Measurements from ENCODE around the gene ATAD3B. TPM values are rescaled to one million over a fixed set of nuclear protein-coding genes. Genes with fewer than 3 reads are reported as not detected.
"Not testable (repeated sequence)": the region's sequence is repeated elsewhere in the genome, so short reads cannot be mapped to it uniquely, and the experiment has no call there.

Gene ATAD3B
- total and polyA plus RNA-seq, 2 donors from 2014 or later, result 13.3 to 28.8 TPM

DNA sequence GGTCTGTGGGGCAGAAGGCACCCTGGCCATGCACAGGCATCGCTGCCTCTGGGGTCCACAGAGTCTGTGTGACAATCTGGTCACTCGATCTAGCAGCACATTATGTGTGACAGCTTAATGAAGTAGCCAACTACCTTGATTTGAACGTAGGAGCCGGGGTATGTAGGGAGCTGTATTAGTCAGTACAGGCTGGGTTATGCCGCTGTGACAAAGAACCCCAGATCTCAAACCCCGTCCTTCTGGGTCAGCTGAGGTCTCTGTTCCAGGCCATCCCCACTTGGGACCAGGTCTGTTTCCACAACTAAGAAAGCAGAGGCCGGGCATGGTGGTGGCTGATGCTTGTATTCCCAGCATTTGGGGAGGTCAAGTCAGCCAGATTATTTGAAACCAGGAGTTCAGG is 8.3 kb upstream of the ATAD3B start:
- no peak for FAIRE-seq
- TF ChIP-seq, protein P1, sequence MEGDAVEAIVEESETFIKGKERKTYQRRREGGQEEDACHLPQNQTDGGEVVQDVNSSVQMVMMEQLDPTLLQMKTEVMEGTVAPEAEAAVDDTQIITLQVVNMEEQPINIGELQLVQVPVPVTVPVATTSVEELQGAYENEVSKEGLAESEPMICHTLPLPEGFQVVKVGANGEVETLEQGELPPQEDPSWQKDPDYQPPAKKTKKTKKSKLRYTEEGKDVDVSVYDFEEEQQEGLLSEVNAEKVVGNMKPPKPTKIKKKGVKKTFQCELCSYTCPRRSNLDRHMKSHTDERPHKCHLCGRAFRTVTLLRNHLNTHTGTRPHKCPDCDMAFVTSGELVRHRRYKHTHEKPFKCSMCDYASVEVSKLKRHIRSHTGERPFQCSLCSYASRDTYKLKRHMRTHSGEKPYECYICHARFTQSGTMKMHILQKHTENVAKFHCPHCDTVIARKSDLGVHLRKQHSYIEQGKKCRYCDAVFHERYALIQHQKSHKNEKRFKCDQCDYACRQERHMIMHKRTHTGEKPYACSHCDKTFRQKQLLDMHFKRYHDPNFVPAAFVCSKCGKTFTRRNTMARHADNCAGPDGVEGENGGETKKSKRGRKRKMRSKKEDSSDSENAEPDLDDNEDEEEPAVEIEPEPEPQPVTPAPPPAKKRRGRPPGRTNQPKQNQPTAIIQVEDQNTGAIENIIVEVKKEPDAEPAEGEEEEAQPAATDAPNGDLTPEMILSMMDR (IDR thresholded peaks at IDR 0.05; ENCODE audit: borderline replicate concordance, extremely low read depth, insufficient read depth), result no peak
- H3K4me1 ChIP-seq (ENCODE audit: control insufficient read depth in 2 of 3, insufficient read depth in 2 of 3, low read depth in 1 of 3, low read length in 3 of 3), result peaks cover 0 to 7% (median 0%) of the 10 kb centered on the region in 3 donors
- no peak overlapping the region for H3K9ac ChIP-seq (ENCODE audit: low read length in 3 of 3)
- no peaks in the 10 kb centered on the region for H3K9me3 ChIP-seq (ENCODE audit: control insufficient read depth in 2 of 3, insufficient read depth in 1 of 3, low read length in 3 of 3)
- no peak overlapping the region for H3K4me3 ChIP-seq (ENCODE audit: low read length in 3 of 3)
- no peak for DNase-seq
- H3K36me3 ChIP-seq (ENCODE audit: control insufficient read depth in 2 of 3, insufficient read depth in 3 of 3, low read length in 3 of 3), result no peaks in the 10 kb centered on the region
- intact Hi-C loops (cut with DNase I), result no loop called here
- H3K27ac ChIP-seq (ENCODE audit: low read depth in 2 of 2, low read length in 2 of 2), result no peak overlapping the region
- H3K27me3 ChIP-seq (ENCODE audit: control insufficient read depth, insufficient read depth, low read length), result no peaks in the 10 kb centered on the region

DNA sequence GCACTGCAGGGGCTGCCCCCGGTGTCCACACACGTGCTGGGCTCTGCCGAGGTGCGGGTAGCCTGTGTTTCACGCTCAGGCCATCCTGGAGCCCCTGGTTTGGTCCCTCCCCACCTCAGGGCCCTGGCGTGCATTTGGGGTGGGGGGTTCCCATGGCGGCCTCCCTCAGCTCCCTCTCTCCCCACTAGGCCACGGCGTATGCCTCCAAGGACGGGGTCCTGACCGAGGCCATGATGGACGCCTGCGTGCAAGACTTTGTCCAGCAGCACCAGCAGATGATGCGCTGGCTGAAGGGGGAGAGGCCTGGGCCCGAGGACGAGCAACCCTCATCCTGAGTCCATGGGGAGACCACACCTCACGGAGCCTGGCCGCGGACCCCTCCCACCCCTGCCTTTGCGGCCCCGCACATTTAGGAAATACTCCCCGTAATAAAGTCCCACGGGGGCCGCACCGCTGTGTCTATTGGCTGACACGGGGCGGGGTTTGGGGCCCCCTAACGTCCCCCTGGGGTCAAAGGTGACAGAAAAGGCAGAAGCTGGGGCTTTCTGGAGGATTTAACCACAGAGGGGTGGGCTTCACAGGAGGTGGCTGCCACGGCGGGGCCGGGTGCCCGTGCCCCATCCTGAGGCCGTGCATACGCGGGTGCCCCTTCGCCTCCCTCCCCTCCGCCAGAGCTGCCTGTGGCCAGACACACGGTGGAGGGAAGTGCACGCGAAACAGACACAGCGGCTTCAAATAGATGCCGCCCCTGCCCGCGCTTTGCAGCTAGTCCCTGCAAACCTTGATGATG is 3.2 kb upstream of the ATAD3B start:
- H3K9ac ChIP-seq (ENCODE audit: low read length in 3 of 3); H3K4me1 ChIP-seq (ENCODE audit: control insufficient read depth in 2 of 3, insufficient read depth in 2 of 3, low read depth in 1 of 3, low read length in 3 of 3); H3K4me3 ChIP-seq (ENCODE audit: low read length in 3 of 3); H3K27ac ChIP-seq (ENCODE audit: low read depth in 2 of 2, low read length in 2 of 2); DNase-seq; H3K36me3 ChIP-seq (ENCODE audit: control insufficient read depth in 2 of 3, insufficient read depth in 3 of 3, low read length in 3 of 3); FAIRE-seq; H3K27me3 ChIP-seq (ENCODE audit: control insufficient read depth, insufficient read depth, low read length); intact Hi-C loops (cut with DNase I); H3K9me3 ChIP-seq (ENCODE audit: control insufficient read depth in 2 of 3, insufficient read depth in 1 of 3, low read length in 3 of 3): not testable (repeated sequence)

DNA sequence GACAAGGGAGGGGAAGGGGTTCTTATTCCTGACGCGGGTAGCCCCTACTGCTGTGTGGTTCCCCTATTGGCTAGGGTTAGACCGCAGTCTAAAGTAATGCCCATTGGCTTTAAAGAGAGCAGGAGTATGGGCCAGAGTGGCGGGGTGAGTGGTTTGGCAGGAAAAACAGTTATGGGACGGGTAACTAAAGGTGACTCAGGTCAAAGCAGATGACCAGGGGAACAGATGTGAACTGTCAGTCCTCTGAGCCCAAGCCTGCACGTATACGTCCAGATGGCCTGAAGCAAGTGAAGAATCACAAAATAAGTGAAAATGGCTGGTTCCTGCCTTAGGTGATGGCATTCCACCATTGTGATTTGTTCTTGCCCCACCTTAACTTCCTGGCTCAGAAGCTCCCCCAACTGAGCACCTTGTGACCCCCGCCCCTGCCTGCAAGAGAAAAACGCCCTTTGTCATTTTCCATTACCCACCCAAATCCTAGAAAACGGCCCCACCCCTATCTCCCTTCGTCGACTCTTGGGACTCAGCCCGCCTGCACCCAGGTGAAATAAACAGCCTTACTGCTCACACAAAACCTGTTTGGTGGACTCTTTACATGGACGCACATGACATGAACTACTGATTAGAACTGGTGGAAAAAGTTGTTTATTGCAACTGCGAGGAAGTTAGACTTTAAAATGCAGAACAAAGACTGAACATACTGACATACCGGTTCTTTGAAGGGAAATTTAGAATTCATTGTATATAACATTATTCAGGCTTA is 758 bp upstream of the ATAD3B start:
- Histone ChIP-seq H3K27me3 (ENCODE audit: control insufficient read depth, insufficient read depth, low read length) (no peaks in the 10 kb centered on the region), H3K36me3 (ENCODE audit: control insufficient read depth in 2 of 3, insufficient read depth in 3 of 3, low read length in 3 of 3) (no peaks in the 10 kb centered on the region), H3K9me3 (ENCODE audit: control insufficient read depth in 2 of 3, insufficient read depth in 1 of 3, low read length in 3 of 3) (no peaks in the 10 kb centered on the region), H3K4me1 (ENCODE audit: control insufficient read depth in 2 of 3, insufficient read depth in 2 of 3, low read depth in 1 of 3, low read length in 3 of 3) (peaks cover 0 to 8% (median 0%) of the 10 kb centered on the region in 3 donors), H3K27ac (ENCODE audit: low read depth in 2 of 2, low read length in 2 of 2) (peak overlapping the region; percentile 50 to 84), H3K9ac (ENCODE audit: low read length in 3 of 3) (peak overlapping the region in 2 of 3 donors; percentile 20 to 91), H3K4me3 (ENCODE audit: low read length in 3 of 3) (peak overlapping the region; percentile 58 to 97 (median 73))
- DNase-seq (peak in 2 of 5 donors; percentile 29 to 34), FAIRE-seq (no peak)
- intact Hi-C loops (cut with DNase I), result no loop called here
- TF ChIP-seq, protein P1 (IDR thresholded peaks at IDR 0.05; ENCODE audit: borderline replicate concordance, extremely low read depth, insufficient read depth), result no peak

DNA sequence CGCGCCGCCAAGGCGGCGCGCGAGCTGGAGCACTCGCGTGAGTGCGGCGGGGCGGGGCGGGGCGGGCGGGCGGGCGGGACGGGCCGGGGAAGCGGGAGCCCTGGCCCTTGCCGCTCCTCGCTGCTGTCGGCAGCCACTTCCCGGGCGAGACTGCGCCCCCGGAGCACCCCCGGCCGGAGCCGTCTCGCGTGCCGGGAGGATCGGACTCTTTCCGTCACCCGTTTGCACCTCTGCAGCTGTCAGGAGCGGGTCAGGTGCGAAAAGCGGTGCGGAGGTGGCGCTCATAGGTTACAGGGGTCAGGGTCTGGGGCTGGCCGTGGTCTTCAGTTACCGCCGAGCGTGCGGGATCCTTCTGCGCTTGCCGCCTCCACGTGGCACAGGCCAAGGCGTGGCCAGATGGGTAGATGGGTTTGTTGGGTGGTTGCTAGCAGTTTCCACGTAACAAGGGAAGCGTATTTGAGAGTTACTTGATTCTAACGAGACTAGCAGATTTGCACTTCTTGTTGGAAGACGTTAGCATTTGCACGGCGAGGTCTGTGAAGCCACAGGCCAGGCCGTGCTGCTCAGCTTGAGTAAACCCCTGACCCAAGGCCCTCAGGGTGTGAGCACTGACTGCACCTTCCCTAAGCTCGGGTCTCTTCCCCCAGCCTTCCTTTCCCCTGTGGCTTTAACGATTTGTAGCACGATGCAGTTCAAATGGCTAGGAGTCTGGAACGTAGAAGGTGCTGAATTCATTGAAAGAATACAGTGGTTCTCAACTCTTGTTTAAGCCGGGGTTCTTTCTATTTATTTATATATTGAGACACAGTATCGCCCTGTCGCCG is 700 bp downstream of the ATAD3B start:
- H3K4me1 ChIP-seq (ENCODE audit: control insufficient read depth in 2 of 3, insufficient read depth in 2 of 3, low read depth in 1 of 3, low read length in 3 of 3); H3K9me3 ChIP-seq (ENCODE audit: control insufficient read depth in 2 of 3, insufficient read depth in 1 of 3, low read length in 3 of 3); DNase-seq; H3K9ac ChIP-seq (ENCODE audit: low read length in 3 of 3); FAIRE-seq; H3K36me3 ChIP-seq (ENCODE audit: control insufficient read depth in 2 of 3, insufficient read depth in 3 of 3, low read length in 3 of 3); H3K27ac ChIP-seq (ENCODE audit: low read depth in 2 of 2, low read length in 2 of 2); intact Hi-C loops (cut with DNase I); H3K27me3 ChIP-seq (ENCODE audit: control insufficient read depth, insufficient read depth, low read length): not testable (repeated sequence)
- H3K4me3 ChIP-seq (ENCODE audit: low read length in 3 of 3), result peak overlapping the region; percentile 42 to 68 (median 51)

DNA sequence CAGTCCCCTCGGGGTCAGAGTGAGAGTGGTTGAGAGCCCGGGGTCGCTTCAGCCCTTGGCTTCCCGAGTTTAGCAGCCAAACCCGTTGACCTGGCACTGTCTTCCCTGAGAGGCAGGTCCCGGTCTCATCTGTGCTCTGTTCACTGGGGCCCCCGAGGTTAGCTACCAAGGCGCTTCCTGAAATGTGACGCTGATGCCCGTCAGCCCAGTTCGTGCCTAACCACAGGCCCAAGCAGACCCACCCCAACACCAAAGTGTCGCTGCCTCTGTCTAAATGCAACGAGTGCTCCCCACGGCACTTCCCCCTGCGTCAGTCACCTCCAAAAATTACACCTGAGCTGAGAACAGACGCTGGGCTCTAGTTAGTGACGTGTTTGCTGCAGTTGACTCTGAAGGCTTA is 4.4 kb downstream of the ATAD3B start:
- intact Hi-C loops (cut with DNase I); DNase-seq; H3K9ac ChIP-seq (ENCODE audit: low read length in 3 of 3); H3K27me3 ChIP-seq (ENCODE audit: control insufficient read depth, insufficient read depth, low read length); H3K27ac ChIP-seq (ENCODE audit: low read depth in 2 of 2, low read length in 2 of 2); FAIRE-seq; H3K4me1 ChIP-seq (ENCODE audit: control insufficient read depth in 2 of 3, insufficient read depth in 2 of 3, low read depth in 1 of 3, low read length in 3 of 3); H3K9me3 ChIP-seq (ENCODE audit: control insufficient read depth in 2 of 3, insufficient read depth in 1 of 3, low read length in 3 of 3); H3K4me3 ChIP-seq (ENCODE audit: low read length in 3 of 3): not testable (repeated sequence)
- peaks cover 0 to 14% (median 4%) of the 10 kb centered on the region in 3 donors for H3K36me3 ChIP-seq (ENCODE audit: control insufficient read depth in 2 of 3, insufficient read depth in 3 of 3, low read length in 3 of 3)
